IMR-90 (cell line): ENCODE data around the gene LMX1A. TPM values are rescaled to one million over a fixed set of nuclear protein-coding genes. Genes with fewer than 3 reads are reported as not detected.

ENCODE experiments used
- ATAC-seq: fragments of 200-7000 bp; cut with Tn5 transposase; 2 replicates; pipeline ENCODE4 v1.9.1; 2020; ENCODE audit warnings: low read depth, mild to moderate bottlenecking, moderate library complexity
- BruUV-seq: library from RNA; stranded (reverse); fragments of 400-500 nt; replicated peaks from 2 replicates; lab custom pipeline; 2021; lab: Mats Ljungman, UMichigan
- CTCF ChIA-PET: fragments of 300-600 bp; formaldehyde crosslinking; extraction: SDS; loops from one replicate; lab custom pipeline; 2021; ENCODE audit warnings: antibody characterized with exemption; lab: Yijun Ruan, JAX
- POLR2A ChIA-PET: fragments of 300-600 bp; sonication (Branson Sonifier 250); formaldehyde crosslinking; loops from one replicate; lab custom pipeline; 2022; ENCODE audit warnings: antibody characterized with exemption; ENCODE audit not compliant: unreplicated experiment; lab: Charles Lee
- DNase-seq: peaks from one replicate; pipeline ENCODE4 v3.0.0; 2013
- H2AFZ ChIP-seq: replicated peaks from 2 replicates; pipeline ENCODE3; 2013; ENCODE audit warnings: low read length, mild to moderate bottlenecking; ENCODE audit not compliant: poor library complexity
- H2AK5ac ChIP-seq: 2 replicates; pipeline ENCODE4 v1.6.1; 2013; ENCODE audit warnings: low read depth, low read length, inconsistent platforms
- H2AK9ac ChIP-seq: replicated peaks from 2 replicates; pipeline ENCODE3; 2013; ENCODE audit warnings: mild to moderate bottlenecking, low read depth, low read length, moderate library complexity; ENCODE audit not compliant: poor library complexity
- H2BK120ac ChIP-seq: 2 replicates; pipeline ENCODE4 v1.6.1; 2013; ENCODE audit warnings: low read depth, low read length, inconsistent platforms
- H2BK15ac ChIP-seq: 3 replicates; pipeline ENCODE4 v1.6.1; 2013; ENCODE audit warnings: low read depth, low read length, inconsistent platforms
- H2BK20ac ChIP-seq: 2 replicates; pipeline ENCODE4 v1.6.1; 2013; ENCODE audit warnings: low read depth, mild to moderate bottlenecking, inconsistent platforms, low read length, moderate library complexity
- H2BK5ac ChIP-seq: 2 replicates; pipeline ENCODE4 v1.6.1; 2013; ENCODE audit warnings: mild to moderate bottlenecking, low read depth, low read length, inconsistent platforms; ENCODE audit not compliant: poor library complexity, severe bottlenecking
- H3K14ac ChIP-seq: replicated peaks from 2 replicates; pipeline ENCODE4 v1.6.1; 2013; ENCODE audit warnings: low read depth, low read length, inconsistent platforms
- H3K18ac ChIP-seq: 2 replicates; pipeline ENCODE4 v1.6.1; 2013; ENCODE audit warnings: low read depth, low read length, control low read depth
- H3K23ac ChIP-seq: 2 replicates; pipeline ENCODE4 v1.6.1; 2013; ENCODE audit warnings: low read depth, low read length, inconsistent platforms
- H3K27ac ChIP-seq: 2 replicates; pipeline ENCODE4 v1.5.1; 2013; ENCODE audit warnings: mild to moderate bottlenecking, control low read depth, low read length; ENCODE audit not compliant: insufficient read depth
- H3K27me3 ChIP-seq: 2 replicates; pipeline ENCODE4 v1.6.1; 2013; ENCODE audit warnings: low read length; ENCODE audit not compliant: control insufficient read depth, insufficient read depth
- H3K36me3 ChIP-seq: 2 replicates; pipeline ENCODE4 v1.6.1; 2013; ENCODE audit warnings: low read length, mixed read lengths; ENCODE audit not compliant: control insufficient read depth, insufficient read depth
- H3K4ac ChIP-seq: 2 replicates; pipeline ENCODE4 v1.6.1; 2013; ENCODE audit warnings: low read depth, low read length, inconsistent platforms
- H3K4me1 ChIP-seq: 2 replicates; pipeline ENCODE4 v1.6.1; 2013; ENCODE audit warnings: low read length, mixed read lengths; ENCODE audit not compliant: control insufficient read depth, insufficient read depth
- H3K4me2 ChIP-seq: 2 replicates; pipeline ENCODE4 v1.6.1; 2013; ENCODE audit warnings: low read depth, mild to moderate bottlenecking, control low read depth, low read length, moderate library complexity
- H3K4me3 ChIP-seq: 2 replicates; pipeline ENCODE4 v1.5.1; 2013; ENCODE audit warnings: low read depth, mild to moderate bottlenecking, control low read depth, low read length, moderate library complexity; ENCODE audit not compliant: insufficient read depth
- H3K56ac ChIP-seq: 2 replicates; pipeline ENCODE4 v1.6.1; 2013; ENCODE audit warnings: low read length, inconsistent platforms; ENCODE audit not compliant: insufficient read depth; ENCODE audit errors: extremely low read depth
- H3K79me1 ChIP-seq, 2 experiments: 2 replicates each; pipeline ENCODE4 v1.6.1; 2013; ENCODE audit warnings: low read length in 2 of 2, inconsistent platforms in 1 of 2, low read depth in 1 of 2
- H3K9ac ChIP-seq: 2 replicates; pipeline ENCODE4 v1.6.1; 2013; ENCODE audit warnings: low read depth, low read length, control low read depth
- H3K9me1 ChIP-seq: 2 replicates; pipeline ENCODE4 v1.6.1; 2013; ENCODE audit warnings: low read length, inconsistent platforms; ENCODE audit not compliant: insufficient read depth
- H3K9me3 ChIP-seq: 2 replicates; pipeline ENCODE4 v1.6.1; 2013; ENCODE audit warnings: low read length; ENCODE audit not compliant: control insufficient read depth, insufficient read depth
- H4K20me1 ChIP-seq: 2 replicates; pipeline ENCODE4 v1.6.1; 2013; ENCODE audit warnings: low read length, inconsistent platforms; ENCODE audit not compliant: insufficient read depth
- H4K5ac ChIP-seq: 2 replicates; pipeline ENCODE4 v1.6.1; 2013; ENCODE audit warnings: mild to moderate bottlenecking, low read depth, low read length, control low read depth
- H4K8ac ChIP-seq, 2 experiments: 2 replicates each; pipeline ENCODE4 v1.6.1; 2013; ENCODE audit warnings: low read depth in 2 of 2, low read length in 2 of 2, control low read depth in 1 of 2, inconsistent platforms in 1 of 2
- H4K91ac ChIP-seq: 2 replicates; pipeline ENCODE4 v1.6.1; 2013; ENCODE audit warnings: low read depth, low read length, inconsistent platforms; ENCODE audit not compliant: insufficient read depth
- BHLHE40 ChIP-seq: fragments of 150-350 bp; IDR thresholded peaks from 2 replicates; pipeline ENCODE4 v1.6.1; 2016; ENCODE audit warnings: mild to moderate bottlenecking, low read depth, low read length
- CEBPB ChIP-seq: IDR thresholded peaks from 2 replicates; pipeline ENCODE4 v1.6.1; 2012; ENCODE audit warnings: low read depth, low read length, improper control_type of control experiment
- CHD1 ChIP-seq: IDR thresholded peaks from 2 replicates; pipeline ENCODE4 v1.6.1; 2012; ENCODE audit warnings: low read depth, low read length, improper control_type of control experiment
- CTCF ChIP-seq: conservative IDR thresholded peaks from 2 replicates; pipeline ENCODE4 v1.5.1; 2012; ENCODE audit warnings: mild to moderate bottlenecking, low read depth, low read length, improper control_type of control experiment
- ELK1 ChIP-seq: fragments of 150-350 bp; IDR thresholded peaks from 2 replicates; pipeline ENCODE4 v1.6.1; 2016; ENCODE audit warnings: low read depth, mild to moderate bottlenecking, low read length, moderate library complexity, borderline replicate concordance
- FOS ChIP-seq: fragments of 150-350 bp; IDR thresholded peaks from 2 replicates; pipeline ENCODE4 v1.6.1; 2016; ENCODE audit warnings: low read depth, low read length
- MAZ ChIP-seq: IDR thresholded peaks from 2 replicates; pipeline ENCODE4 v1.6.1; 2012; ENCODE audit warnings: low read depth, mild to moderate bottlenecking, low read length, improper control_type of control experiment, moderate library complexity, borderline replicate concordance
- MXI1 ChIP-seq: IDR thresholded peaks from 2 replicates; pipeline ENCODE4 v1.6.1; 2012; ENCODE audit warnings: low read depth, mild to moderate bottlenecking, low read length, moderate library complexity, borderline replicate concordance
- POLR2A ChIP-seq: IDR thresholded peaks from 2 replicates; pipeline ENCODE4 v1.6.1; 2012; ENCODE audit warnings: mild to moderate bottlenecking, low read depth, low read length
- RAD21 ChIP-seq: IDR thresholded peaks from 2 replicates; pipeline ENCODE4 v1.6.1; 2012; ENCODE audit warnings: low read length, improper control_type of control experiment
- RFX5 ChIP-seq: IDR thresholded peaks from 2 replicates; pipeline ENCODE4 v1.8.0; 2012; ENCODE audit warnings: low read depth, mild to moderate bottlenecking, low read length, moderate library complexity
- SMC3 ChIP-seq: fragments of 150-350 bp; IDR thresholded peaks from 2 replicates; pipeline ENCODE4 v1.6.1; 2016; ENCODE audit warnings: low read depth, mild to moderate bottlenecking, antibody characterized with exemption, low read length, moderate library complexity
- WGBS, 2 experiments: methylation state at CpG; one replicate each; pipeline versions ENCODE4 v1.1.5 to v1.1.7; 2013; ENCODE audit warnings: missing lambda C conversion rate in 2 of 2; ENCODE audit not compliant: insufficient read length in 1 of 2; ENCODE audit errors: extremely low coverage in 2 of 2; 5-methylcytosine and 5-hydroxymethylcytosine counted together
- dilution Hi-C: fragments of 300-500 bp; cut with HindIII; formaldehyde crosslinking; loops from one replicate; pipeline ENCODE4 v1.14.3; 2018; ENCODE audit warnings: low sequenced_read_pairs; ENCODE audit not compliant: unreplicated experiment
- in situ Hi-C: fragments of 300-500 bp; cut with MboI; formaldehyde crosslinking; loops from 3 replicates; pipeline ENCODE4 v1.14.3; 2019; ENCODE audit warnings: low sequenced_read_pairs, inconsistent platforms, mixed read lengths
- intact Hi-C: fragments of 100-400 bp; cut with micrococcal nuclease; formaldehyde crosslinking; loops from 2 replicates; pipeline ENCODE4 v1.10.0; 2022
- polyA plus RNA-seq, 3 experiments: library from polyadenylated mRNA; depleted of rRNA; stranded (reverse); fragments of >200 nt; gene quantifications; 2 replicates each; pipeline ENCODE4 v1.2.3, GENCODE V29; 2012; ENCODE audit warnings: low replicate concordance in 1 of 3
- total RNA-seq: library from RNA; depleted of rRNA; stranded (reverse); fragments of >200 nt; gene quantifications from 2 replicates; pipeline ENCODE4 v1.2.3, GENCODE V29; 2012

LMX1A gene
- total and polyA plus RNA-seq, 2 of the 4 experiments (the other 2 are of a cell fraction): not detected

- Histone ChIP-seq H2AK5ac (no peak overlapping the region), H3K4me1 (no peaks in the 10 kb centered on the region), H4K20me1 (no peaks in the 10 kb centered on the region), H2AFZ (peak overlapping the region; percentile 66), H3K18ac (no peak overlapping the region), H3K27me3 (peaks cover 17% of the 10 kb centered on the region), H3K9me3 (no peaks in the 10 kb centered on the region), H3K14ac (no peak overlapping the region), H4K91ac (no peak overlapping the region), H2BK5ac (no peak overlapping the region), H4K8ac (no peak overlapping the region), H3K9me1 (no peaks in the 10 kb centered on the region), H2BK20ac (no peak overlapping the region), H3K23ac (no peak overlapping the region), H3K36me3 (no peaks in the 10 kb centered on the region), H2AK9ac (peak overlapping the region; percentile 58), H3K9ac (no peak overlapping the region), H4K5ac (no peak overlapping the region), H3K4ac (no peak overlapping the region), H2BK120ac (no peak overlapping the region), H3K4me3 (no peak overlapping the region), H3K79me1 (no peaks in the 10 kb centered on the region), H3K27ac (no peak overlapping the region), H3K56ac (no peak overlapping the region), H2BK15ac (no peak overlapping the region), H3K4me2 (peak overlapping the region; percentile 27; the same call in 1 of the 2 replicates)
- peak; percentile 99 for ATAC-seq
- intact Hi-C loops: loop anchor here (1.0 kb wide), 1 partner anchor 200 kb away; no protein-coding TSS in a partner anchor
- WGBS, 2 experiments: 0% methylated on average over 1 of the region's 19 CpGs; no CpG with 5 or more reads in 1 of the 2 experiments
- CTCF ChIA-PET: interaction anchor here (0.7 to 2.1 kb wide), 11 partner anchors 18 to 523 kb away, joined by 3 to 29 read pairs (median 4); no protein-coding TSS in a partner anchor
- dilution Hi-C loops: loop anchor here (25.0 kb wide), 1 partner anchor 194 kb away; no protein-coding TSS in a partner anchor
- no TSS peak for BruUV-seq
- in situ Hi-C loops: loop anchor here (5.0 to 25.0 kb wide), 2 partner anchors 199 to 544 kb away; no protein-coding TSS in a partner anchor
- POLR2A ChIA-PET: no interaction called here
- DNase-seq: peak; percentile 82
- peak; percentile 96 for TF ChIP-seq SMC3
- TF ChIP-seq RFX5: no peak
- TF ChIP-seq MAZ: peak; percentile 91
- no peak for TF ChIP-seq CHD1
- no peak for TF ChIP-seq CEBPB
- no peak for TF ChIP-seq FOS
- no peak for TF ChIP-seq MXI1
- TF ChIP-seq POLR2A: no peak
- TF ChIP-seq CTCF: peak; percentile 88
- TF ChIP-seq RAD21: peak; percentile 81
- peak; percentile 81 for TF ChIP-seq BHLHE40
- TF ChIP-seq ELK1: no peak
Measured at GRCh38 chr1:165392634-165393571, 36.4 kb upstream of the LMX1A start.
